Natural killer cell (primary cell): ENCODE data around the gene NARF. TPM values are rescaled to one million over a fixed set of nuclear protein-coding genes. Genes with fewer than 3 reads are reported as not detected.

Experiments used
- ATAC-seq, 3 donors: fragments of 150-1000 bp in 2 of 3; fragments of 200-7000 bp in 1 of 3; cut with Tn5 transposase; 1 replicate in 1 of 3; 2 replicates in 2 of 3; pipeline ENCODE4 v1.10.0; 2021; ENCODE audit warnings: mild to moderate bottlenecking in 2 of 3, moderate library complexity in 2 of 3
- DNase-seq, 2 donors: peaks; one replicate each; pipeline versions ENCODE4 v3.0.0 to v3.0.0-alpha.2; 2013 to 2021; ENCODE audit warnings: mixed read lengths in 1 of 2
- H3K27ac ChIP-seq: one replicate; pipeline ENCODE4 v1.5.1; 2013; ENCODE audit warnings: mild to moderate bottlenecking, low read length
- H3K27me3 ChIP-seq: one replicate; pipeline ENCODE4 v1.6.1; 2013; ENCODE audit warnings: low read length; ENCODE audit not compliant: control insufficient read depth, insufficient read depth
- H3K36me3 ChIP-seq: one replicate; pipeline ENCODE4 v1.6.1; 2013; ENCODE audit warnings: low read length; ENCODE audit not compliant: control insufficient read depth, insufficient read depth
- H3K4me1 ChIP-seq: one replicate; pipeline ENCODE4 v1.6.1; 2013; ENCODE audit warnings: low read length; ENCODE audit not compliant: control insufficient read depth, insufficient read depth
- H3K4me3 ChIP-seq: one replicate; pipeline ENCODE4 v1.5.1; 2013; ENCODE audit warnings: low read length
- H3K9me3 ChIP-seq: one replicate; pipeline ENCODE4 v1.6.1; 2013; ENCODE audit warnings: low read length; ENCODE audit not compliant: control insufficient read depth, insufficient read depth
- H3K27ac Mint-ChIP-seq, 2 donors: one replicate each; pipeline ENCODE4 v1.8.0; 2022; ENCODE audit warnings: mild to moderate bottlenecking in 2 of 2, mixed read lengths in 2 of 2, moderate library complexity in 1 of 2
- H3K27me3 Mint-ChIP-seq, 2 donors: one replicate each; pipeline ENCODE4 v1.8.0; 2022; ENCODE audit warnings: low read depth in 2 of 2, mixed read lengths in 2 of 2
- H3K36me3 Mint-ChIP-seq: one replicate; pipeline ENCODE4 v1.8.0; 2022; ENCODE audit warnings: mixed read lengths
- H3K4me1 Mint-ChIP-seq, 2 donors: one replicate each; pipeline ENCODE4 v1.8.0; 2022; ENCODE audit warnings: mixed read lengths in 2 of 2
- H3K4me3 Mint-ChIP-seq: one replicate; pipeline ENCODE4 v1.8.0; 2022; ENCODE audit warnings: mild to moderate bottlenecking, moderate library complexity, mixed read lengths
- H3K9me3 Mint-ChIP-seq, 2 donors: one replicate each; pipeline ENCODE4 v1.8.0; 2022; ENCODE audit warnings: mixed read lengths in 2 of 2
- WGBS: methylation state at CpG from one replicate; pipeline ENCODE4 v1.1.7; 2013; ENCODE audit warnings: missing lambda C conversion rate; ENCODE audit not compliant: insufficient coverage; 5-methylcytosine and 5-hydroxymethylcytosine counted together
- intact Hi-C: fragments of 100-400 bp; cut with micrococcal nuclease; formaldehyde crosslinking; loops from one replicate; pipeline ENCODE4 v1.14.2; 2022
- total RNA-seq, 4 donors: library from RNA; stranded (reverse); fragments of 120-200 nt in 1 of 4; gene quantifications; one replicate each; pipeline versions ENCODE4 v1.2.3 to v1.2.4, GENCODE V29; 2013 to 2022
- TF ChIP-seq, protein P1 (sequence below): fragments of 200-600 bp; IDR thresholded peaks from one replicate; pipeline ENCODE4 v1.8.0; 2022; ENCODE audit warnings: antibody characterized with exemption

Gene NARF
- total RNA-seq, 3 donors from 2014 or later (not counting 1 experiment from before 2014, with no cell fraction given), result 130 to 203 (median 158) TPM

DNA sequence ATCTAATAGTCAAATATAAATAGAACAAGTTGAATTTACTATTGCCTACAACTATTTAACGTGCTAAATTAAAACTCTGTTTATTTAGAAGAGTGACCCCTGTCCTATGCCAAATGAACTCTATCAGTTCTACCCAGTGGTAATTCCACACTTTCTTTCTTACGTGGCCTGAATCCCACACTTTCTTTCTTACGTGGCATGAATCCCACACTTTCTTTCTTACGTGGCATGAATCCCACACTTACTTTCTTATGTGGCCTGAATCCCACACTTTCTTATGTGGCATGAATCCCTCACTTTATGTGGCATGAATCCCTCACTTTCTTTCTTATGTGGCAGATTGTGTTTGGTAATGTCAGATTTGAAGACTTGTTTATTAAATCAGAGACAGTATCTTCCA lies 67.2 kb downstream of the NARF start:
- Histone ChIP-seq H3K4me1 (peaks cover 41% of the 10 kb centered on the region), H3K27ac (no peak overlapping the region), H3K4me3 (no peak overlapping the region), H3K9me3 (no peaks in the 10 kb centered on the region), H3K36me3 (no peaks in the 10 kb centered on the region), H3K27me3 (no peaks in the 10 kb centered on the region)
- 76% methylated on average over 4 of the region's 4 CpGs for WGBS
- Mint-ChIP-seq H3K36me3 (no peaks in the 10 kb centered on the region), H3K27ac (peak overlapping the region in 1 of 2 donors; percentile 68), H3K4me3 (no peak overlapping the region), H3K4me1 (peaks cover 43 to 61% of the 10 kb centered on the region in 2 donors), H3K27me3 (no peaks in the 10 kb centered on the region), H3K9me3 (no peaks in the 10 kb centered on the region)
- intact Hi-C loops, result loop anchor here (5.0 kb wide), 1 partner anchor 52 kb away; no protein-coding TSS in a partner anchor
- ATAC-seq (no peak), DNase-seq (no peak)
- TF ChIP-seq, protein P1, sequence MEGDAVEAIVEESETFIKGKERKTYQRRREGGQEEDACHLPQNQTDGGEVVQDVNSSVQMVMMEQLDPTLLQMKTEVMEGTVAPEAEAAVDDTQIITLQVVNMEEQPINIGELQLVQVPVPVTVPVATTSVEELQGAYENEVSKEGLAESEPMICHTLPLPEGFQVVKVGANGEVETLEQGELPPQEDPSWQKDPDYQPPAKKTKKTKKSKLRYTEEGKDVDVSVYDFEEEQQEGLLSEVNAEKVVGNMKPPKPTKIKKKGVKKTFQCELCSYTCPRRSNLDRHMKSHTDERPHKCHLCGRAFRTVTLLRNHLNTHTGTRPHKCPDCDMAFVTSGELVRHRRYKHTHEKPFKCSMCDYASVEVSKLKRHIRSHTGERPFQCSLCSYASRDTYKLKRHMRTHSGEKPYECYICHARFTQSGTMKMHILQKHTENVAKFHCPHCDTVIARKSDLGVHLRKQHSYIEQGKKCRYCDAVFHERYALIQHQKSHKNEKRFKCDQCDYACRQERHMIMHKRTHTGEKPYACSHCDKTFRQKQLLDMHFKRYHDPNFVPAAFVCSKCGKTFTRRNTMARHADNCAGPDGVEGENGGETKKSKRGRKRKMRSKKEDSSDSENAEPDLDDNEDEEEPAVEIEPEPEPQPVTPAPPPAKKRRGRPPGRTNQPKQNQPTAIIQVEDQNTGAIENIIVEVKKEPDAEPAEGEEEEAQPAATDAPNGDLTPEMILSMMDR, result no peak

DNA sequence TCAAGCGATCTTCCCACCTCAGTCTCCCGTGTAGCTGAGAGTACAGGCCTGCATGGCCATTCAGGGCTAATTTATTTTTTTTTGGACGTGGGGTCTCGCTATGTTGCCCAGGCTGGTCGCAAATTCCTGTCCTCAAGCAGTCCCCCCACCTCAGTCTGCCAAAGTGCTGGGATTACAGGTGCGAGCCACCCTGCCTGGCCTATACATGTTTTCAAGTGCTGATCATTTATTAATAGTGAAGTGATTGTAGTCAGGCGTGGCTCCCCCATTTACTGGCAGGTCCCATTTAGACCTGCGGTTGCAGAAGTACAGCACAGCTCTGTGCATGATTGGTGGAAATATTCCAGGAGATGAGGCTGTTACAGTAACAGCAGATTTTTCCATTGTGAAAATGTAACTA lies 69.4 kb downstream of the NARF start:
- Histone ChIP-seq H3K4me3 (no peak overlapping the region), H3K27ac (no peak overlapping the region), H3K9me3 (no peaks in the 10 kb centered on the region), H3K36me3 (no peaks in the 10 kb centered on the region), H3K4me1 (peaks cover 29% of the 10 kb centered on the region), H3K27me3 (no peaks in the 10 kb centered on the region)
- H3K4me1 Mint-ChIP-seq, result peaks cover 49 to 57% of the 10 kb centered on the region in 2 donors
- H3K27me3 Mint-ChIP-seq, result no peaks in the 10 kb centered on the region
- 91% methylated on average over 8 of the region's 8 CpGs for WGBS
- ATAC-seq, result no peak
- TF ChIP-seq, protein P1, result no peak
- DNase-seq, result no peak
- H3K9me3 Mint-ChIP-seq, result no peaks in the 10 kb centered on the region
- no peaks in the 10 kb centered on the region for H3K36me3 Mint-ChIP-seq
- no peak overlapping the region for H3K4me3 Mint-ChIP-seq
- peak overlapping the region; percentile 79 to 82 for H3K27ac Mint-ChIP-seq
- intact Hi-C loops, result loop anchor here (5.0 kb wide), 1 partner anchor 49 kb away; no protein-coding TSS in a partner anchor

DNA sequence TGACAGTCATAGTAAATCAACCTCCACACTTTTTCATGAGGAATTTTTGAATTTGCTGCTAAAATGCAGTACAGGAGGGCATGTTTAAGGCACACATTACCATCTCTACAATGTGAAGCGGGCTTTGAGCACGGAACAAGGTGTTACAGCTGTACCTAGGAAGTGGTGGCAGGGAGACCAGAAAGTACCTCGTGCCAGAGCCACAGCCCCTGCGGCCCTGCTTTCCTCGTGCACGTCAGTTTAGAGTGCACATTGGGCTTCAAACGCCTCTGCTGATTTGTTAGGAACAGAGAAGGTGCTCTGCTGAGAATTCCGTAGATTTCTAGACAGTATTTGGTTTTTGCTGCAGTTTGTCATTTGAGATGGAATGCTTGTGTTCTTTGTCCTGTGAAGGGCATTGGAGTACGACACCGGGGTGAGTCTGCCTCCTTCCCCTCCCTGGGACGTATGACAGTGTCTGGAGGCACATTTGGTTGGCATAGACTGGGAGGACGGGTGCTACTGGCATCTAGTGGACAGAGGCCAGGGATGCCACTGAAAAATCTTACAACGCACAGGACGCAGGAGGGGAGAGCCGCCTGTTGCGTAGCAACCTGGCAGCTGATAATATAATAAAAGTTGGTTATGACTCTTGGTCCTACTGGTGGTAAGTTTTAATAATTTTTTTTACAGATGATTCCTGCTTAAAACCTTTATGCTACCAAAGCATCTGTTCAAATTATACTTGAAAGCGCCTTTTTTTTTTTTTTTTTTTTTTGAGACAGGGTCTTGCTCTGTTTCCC lies 70.1 kb downstream of the NARF start:
- peak in 1 of 2 donors; percentile 30 for DNase-seq
- no peaks in the 10 kb centered on the region for H3K36me3 ChIP-seq
- TF ChIP-seq, protein P1, result no peak
- no peak overlapping the region for H3K27ac ChIP-seq
- peaks cover 29% of the 10 kb centered on the region for H3K4me1 ChIP-seq
- H3K4me1 Mint-ChIP-seq, result peaks cover 47 to 55% of the 10 kb centered on the region in 2 donors
- no peaks in the 10 kb centered on the region for H3K27me3 ChIP-seq
- peak overlapping the region; percentile 79 to 82 for H3K27ac Mint-ChIP-seq
- H3K4me3 Mint-ChIP-seq, result peak overlapping the region; percentile 2
- intact Hi-C loops, result loop anchor here (5.0 kb wide), 1 partner anchor 49 kb away; no protein-coding TSS in a partner anchor
- H3K27me3 Mint-ChIP-seq, result no peaks in the 10 kb centered on the region
- ATAC-seq, result peak; percentile 43 to 72 (median 60)
- H3K36me3 Mint-ChIP-seq, result no peaks in the 10 kb centered on the region
- no peaks in the 10 kb centered on the region for H3K9me3 Mint-ChIP-seq
- WGBS, result 61% methylated on average over 16 of the region's 17 CpGs
- H3K9me3 ChIP-seq, result no peaks in the 10 kb centered on the region
- no peak overlapping the region for H3K4me3 ChIP-seq
